Measurements from ENCODE around the gene NR4A1.
A peak's percentile ranks its signal among the peaks of the same experiment; 100 is the strongest.
"Not testable (repeated sequence)": the region's sequence is repeated elsewhere in the genome, so short reads cannot be mapped to it uniquely, and the experiment has no call there.

Gene NR4A1

DNA sequence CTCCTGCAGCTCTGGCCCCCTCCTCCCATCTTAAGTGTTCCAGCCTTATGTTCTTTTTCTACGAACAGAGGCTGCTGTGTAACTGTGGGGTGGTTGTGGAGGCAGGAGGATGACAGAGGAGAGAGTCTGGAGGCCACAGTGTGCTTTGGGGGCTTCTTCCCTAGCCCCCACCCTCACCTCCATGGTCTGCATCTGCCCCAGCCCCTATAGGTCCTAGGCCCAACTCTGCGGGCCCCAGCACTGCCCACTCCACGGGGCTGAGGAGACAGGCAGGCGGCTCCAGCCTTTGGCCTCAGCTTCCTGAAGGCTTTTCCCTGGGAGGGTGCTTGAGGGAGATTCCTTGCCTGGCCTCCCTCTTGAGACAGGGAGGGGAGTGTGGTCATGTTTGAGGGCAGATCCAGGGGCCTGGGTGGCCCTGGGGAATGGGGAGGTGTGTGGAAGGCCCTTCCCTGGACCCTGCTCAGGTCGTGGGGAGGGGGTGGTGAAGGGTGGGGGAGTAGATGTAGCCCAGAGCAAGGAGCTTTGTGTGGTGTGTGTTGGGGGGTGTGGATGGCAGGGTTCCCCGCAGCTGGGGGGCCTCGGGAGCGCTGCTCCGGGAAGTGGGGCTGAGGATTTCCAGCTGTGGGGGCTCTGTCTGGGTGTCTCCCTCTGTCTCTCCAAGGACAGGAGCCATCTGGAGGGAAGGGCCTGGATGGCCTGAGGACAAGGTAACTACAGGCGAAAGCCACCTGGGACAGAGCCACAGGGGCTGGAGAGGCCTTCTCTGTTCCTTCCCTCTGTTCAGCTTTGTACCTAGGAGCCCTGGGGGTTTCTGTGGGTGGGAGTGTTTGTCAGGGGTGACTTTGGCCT lies 29.4 kb downstream of the NR4A1 start:
- no peak for DNase-seq

DNA sequence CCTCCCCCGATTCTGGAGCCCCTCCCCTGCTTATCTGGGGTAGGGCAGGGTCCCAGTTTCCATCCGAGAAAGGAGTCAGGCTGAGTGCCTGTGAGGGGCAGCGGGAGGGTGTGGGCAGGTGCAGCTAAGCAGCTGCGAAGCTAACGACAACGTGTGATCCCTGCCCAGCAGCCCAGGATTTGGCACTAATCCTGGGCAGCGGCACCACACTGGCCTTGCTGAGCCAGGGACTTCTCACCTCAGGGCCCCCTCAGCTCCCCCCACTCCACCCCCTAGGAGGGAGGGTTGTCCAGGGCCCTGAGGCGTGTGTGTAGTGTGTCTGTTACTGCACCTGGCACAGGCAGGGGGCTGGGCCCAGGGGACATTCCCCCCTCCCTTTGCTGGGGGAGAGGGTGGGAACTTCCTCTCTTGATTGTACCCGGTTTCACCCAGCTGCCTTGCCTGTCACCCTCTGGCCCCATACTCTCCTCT lies 30.1 kb downstream of the NR4A1 start:
- DNase-seq: peak; percentile 45

- DNase-seq: peak; percentile 51
Measured at GRCh38 chr12:52082026-52082668, 30.9 kb downstream of the NR4A1 start.

DNA sequence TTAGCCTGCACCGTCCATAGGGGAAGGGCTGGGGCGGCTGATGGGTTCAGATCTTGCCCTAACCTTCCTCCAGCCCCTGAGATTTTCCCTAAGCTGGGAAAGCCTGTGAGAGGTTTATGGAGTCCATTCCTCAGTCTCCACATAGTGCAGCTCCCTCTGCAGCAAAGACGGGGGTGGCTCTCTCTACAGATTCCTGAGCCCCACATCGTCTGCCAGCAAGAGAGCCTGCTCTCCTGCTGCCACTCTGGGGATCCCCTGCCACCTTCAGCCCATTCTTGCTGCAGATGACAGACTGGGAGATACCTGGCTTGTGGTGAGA lies 31.4 kb downstream of the NR4A1 start:
- DNase-seq: no peak

GRCh38 chr12:52082988-52083637 lies 31.9 kb downstream of the NR4A1 start:
- DNase-seq: peak; percentile 85

GRCh38 chr12:52083638-52083996 lies 32.4 kb downstream of the NR4A1 start:
- DNase-seq: no peak

GRCh38 chr12:52084491-52085231 lies 33.4 kb downstream of the NR4A1 start:
- DNase-seq: no peak

DNA sequence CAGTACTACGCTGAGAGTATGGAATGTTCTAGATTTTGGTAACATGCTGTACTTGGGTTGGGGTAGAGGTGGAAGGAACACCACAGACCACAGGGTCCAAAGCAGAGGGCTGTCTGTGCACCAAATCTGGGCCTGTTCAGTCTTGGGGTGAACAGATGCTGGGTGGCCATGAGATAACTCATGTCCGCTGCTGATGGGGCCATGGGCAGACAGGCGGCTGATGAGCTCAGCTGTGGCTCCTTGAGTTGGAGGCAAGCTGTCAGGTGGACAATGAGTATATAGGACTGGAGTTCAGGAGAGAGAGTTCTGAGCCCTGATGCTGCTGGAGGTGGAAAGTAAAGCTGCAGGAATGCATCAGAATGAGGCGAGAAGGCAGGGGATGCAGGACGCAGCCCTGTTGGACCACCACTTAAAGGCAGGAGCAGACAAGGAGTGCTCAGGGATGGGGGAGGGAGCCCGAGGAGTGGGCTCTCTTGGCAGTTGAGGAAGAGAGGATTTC lies 34.5 kb downstream of the NR4A1 start:
- no peak for DNase-seq

DNA sequence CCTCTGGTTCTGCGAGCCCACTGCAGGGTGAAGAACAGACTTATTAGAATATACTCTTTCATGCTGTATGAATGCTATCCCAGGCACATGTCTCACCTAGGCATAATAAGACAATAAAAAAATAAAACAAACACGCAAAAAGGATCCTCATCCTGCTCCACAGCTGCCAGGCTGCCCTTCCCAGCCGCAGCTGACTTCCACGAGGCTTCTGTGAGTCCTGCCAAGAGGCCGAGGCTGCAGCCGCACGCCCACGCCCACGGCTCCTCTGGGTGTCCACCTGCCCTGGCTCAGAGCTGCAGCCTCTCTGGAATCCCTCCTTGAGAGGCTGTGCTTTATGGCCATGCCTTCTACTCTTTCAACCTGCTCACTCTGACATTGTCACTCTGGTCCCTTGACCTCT lies 35.1 kb downstream of the NR4A1 start:
- DNase-seq: no peak

GRCh38 chr12:52086944-52087835 lies 35.9 kb downstream of the NR4A1 start:
- no peak for DNase-seq

- DNase-seq: peak; percentile 54
Measured at GRCh38 chr12:52087961-52088820, 36.9 kb downstream of the NR4A1 start.

GRCh38 chr12:52089491-52089890 lies 38.2 kb downstream of the NR4A1 start:
- no peak for DNase-seq

DNA sequence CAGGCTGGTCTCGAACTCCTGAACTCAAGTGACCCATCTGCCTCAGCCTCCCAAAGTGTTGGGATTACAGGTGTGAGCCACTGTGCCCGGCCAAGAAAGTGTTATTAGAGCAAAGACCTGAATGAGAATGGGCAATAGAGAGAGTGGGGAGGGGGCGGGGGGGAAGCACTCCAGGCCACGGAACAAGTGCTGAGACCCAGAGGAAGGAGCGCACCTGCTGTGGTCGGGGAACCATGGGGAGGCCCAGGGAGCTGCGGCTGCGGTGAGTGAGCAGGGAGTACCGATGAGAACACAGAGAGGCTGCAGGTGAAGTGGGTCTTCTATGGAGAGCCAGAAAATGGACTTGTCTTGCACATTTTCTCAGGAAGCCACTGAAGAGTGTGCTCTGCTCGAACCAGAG lies 39.0 kb downstream of the NR4A1 start:
- no peak for DNase-seq

DNA sequence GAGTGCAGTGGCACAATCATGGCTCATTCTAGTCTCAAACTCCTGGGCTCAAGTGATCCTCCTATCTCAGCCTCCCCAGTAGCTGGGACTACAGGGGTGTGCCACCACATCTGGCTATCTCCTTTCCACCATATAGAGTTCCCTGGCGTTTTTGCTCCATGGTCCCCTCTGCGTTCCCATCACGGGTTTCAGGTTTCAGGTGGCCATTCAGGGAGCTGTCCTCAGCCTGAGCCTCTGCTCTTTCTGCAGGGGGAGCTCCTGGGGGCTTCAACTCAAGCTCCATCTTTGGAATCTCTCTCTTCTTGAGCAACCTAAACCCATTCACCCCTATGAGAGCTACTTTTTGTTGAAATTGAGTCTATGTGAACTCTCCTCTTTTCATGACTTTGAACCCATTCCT lies 39.8 kb downstream of the NR4A1 start:
- DNase-seq: no peak

- DNase-seq: no peak
Measured at GRCh38 chr12:52091869-52092268, 40.6 kb downstream of the NR4A1 start.

- no peak for DNase-seq
Measured at GRCh38 chr12:52093346-52093745, 42.1 kb downstream of the NR4A1 start.

DNA sequence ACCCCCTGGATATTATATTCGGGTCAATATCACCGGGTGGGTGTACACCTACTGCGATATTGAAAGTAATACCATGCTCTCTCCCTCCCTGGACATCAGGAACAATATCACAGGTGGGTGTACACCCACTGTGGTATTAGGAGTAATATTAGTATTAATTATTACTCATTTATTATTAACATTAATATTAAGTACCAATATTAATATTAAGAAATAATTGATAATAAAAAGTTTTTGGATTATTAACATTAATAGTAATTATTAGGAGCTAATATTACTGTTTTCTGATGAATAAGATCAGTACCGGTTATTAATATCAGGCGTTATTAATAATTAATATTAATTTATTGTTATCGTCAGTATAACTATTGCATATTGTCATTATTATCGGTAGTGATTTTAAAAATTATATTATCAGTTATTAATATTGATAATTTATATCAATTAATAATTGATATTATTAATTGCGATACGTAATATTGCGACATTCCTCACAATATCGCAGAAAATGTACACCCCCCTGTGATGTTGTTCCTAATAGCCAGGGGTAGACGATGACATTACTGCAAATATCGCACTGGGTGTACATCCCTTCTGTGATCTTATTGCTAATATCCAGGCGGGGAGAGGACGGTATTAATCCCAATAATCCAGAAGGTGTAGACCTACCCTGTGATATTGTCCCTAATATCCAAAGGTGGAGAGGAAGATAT lies 45.2 kb downstream of the NR4A1 start:
- DNase-seq: no peak

DNA sequence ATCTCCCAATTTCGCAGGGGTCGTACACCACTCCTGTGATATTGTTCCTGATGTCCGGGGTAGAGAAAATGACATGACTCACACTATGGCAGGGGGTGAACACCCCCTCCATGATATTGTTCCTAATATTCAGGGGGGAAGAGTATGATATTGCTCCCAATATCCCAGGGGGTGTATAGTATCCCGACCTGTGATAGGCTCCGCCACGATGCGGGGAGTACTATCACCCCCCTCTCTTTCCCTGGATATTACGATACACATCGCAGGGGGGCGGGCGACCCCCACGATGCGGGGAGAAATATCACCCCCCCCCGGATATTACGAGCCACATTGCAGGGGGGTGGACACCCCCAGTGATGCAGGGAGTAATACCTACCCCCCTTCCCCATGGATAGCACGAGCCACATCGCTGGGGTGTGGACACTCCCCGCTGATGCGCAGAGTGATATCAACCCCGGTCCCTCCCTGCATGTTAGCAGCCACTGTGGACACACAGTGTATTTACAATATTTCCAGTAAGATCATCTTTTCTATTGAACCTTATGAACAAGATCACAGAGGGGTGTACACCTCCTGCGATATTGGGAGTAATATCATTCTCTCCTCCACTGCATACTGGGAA lies 45.9 kb downstream of the NR4A1 start:
- DNase-seq: no peak

DNA sequence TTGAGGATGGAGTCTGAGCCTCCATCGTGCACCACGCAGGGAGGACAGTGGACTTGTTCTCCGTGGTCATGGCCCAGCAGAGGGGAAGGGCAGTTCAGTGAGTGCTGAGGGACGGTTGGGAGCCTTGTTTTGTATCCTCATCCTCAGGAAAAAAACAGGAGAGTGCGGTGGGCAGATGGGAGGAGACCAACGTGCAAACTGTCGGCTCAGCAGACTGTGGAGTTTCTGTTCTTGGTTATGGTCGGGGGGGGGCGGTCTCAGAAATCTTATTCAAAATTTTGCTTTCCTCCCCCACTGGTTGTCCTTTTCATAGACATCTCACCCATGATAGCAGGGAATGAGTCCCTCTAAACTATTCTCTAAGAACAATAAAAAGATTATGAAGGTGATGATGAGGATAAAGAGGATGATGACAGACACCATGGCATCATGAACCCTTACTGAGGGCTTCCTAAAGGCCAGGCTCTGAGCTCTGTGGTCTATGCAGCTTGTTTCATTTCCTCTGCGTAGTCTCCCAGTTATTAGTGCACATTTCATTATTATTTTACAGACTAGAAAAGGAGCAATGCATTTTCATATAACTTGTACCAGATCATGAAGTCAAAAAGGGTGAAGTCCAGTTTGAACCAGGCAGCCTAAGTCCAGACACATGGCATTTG lies 53.3 kb downstream of the NR4A1 start:
- not testable (repeated sequence) for DNase-seq
